ENCODE measurements around the gene STEAP2. TPM values are rescaled to one million over a fixed set of nuclear protein-coding genes. Genes with fewer than 3 reads are reported as not detected.

Gene STEAP2
- total and polyA plus RNA-seq, 9 donors = 10.0 to 47.1 (median 26.6) TPM

DNA sequence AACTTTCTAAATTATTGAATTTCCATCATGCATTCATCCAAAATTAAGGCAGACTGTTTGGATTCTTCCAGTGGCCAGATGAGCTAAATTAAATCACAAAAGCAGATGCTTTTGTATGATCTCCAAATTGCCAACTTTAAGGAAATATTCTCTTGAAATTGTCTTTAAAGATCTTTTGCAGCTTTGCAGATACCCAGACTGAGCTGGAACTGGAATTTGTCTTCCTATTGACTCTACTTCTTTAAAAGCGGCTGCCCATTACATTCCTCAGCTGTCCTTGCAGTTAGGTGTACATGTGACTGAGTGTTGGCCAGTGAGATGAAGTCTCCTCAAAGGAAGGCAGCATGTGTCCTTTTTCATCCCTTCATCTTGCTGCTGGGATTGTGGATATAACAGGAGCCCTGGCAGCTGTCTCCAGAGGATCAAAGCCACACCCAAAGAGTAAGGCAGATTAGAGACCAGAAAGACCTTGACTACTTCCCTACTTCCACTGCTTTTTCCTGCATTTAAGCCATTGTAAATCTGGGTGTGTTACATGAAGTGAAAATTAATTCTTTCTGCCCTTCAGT lies 25.3 kb downstream of the STEAP2 start:
- H3K9me3 ChIP-seq = no peaks in the 10 kb centered on the region
- no peak overlapping the region for H3K27ac ChIP-seq
- no peak for TF ChIP-seq EP300 (IDR thresholded peaks at IDR 0.05)
- TF ChIP-seq, protein P1, sequence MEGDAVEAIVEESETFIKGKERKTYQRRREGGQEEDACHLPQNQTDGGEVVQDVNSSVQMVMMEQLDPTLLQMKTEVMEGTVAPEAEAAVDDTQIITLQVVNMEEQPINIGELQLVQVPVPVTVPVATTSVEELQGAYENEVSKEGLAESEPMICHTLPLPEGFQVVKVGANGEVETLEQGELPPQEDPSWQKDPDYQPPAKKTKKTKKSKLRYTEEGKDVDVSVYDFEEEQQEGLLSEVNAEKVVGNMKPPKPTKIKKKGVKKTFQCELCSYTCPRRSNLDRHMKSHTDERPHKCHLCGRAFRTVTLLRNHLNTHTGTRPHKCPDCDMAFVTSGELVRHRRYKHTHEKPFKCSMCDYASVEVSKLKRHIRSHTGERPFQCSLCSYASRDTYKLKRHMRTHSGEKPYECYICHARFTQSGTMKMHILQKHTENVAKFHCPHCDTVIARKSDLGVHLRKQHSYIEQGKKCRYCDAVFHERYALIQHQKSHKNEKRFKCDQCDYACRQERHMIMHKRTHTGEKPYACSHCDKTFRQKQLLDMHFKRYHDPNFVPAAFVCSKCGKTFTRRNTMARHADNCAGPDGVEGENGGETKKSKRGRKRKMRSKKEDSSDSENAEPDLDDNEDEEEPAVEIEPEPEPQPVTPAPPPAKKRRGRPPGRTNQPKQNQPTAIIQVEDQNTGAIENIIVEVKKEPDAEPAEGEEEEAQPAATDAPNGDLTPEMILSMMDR (IDR thresholded peaks at IDR 0.05) = no peak
- no peak for TF ChIP-seq POLR2A (IDR thresholded peaks at IDR 0.05)
- WGBS, 3 donors = 88 to 96% (median 90%) methylated on average over 1 of the region's 1 CpG
- H3K4me1 ChIP-seq (ENCODE audit: insufficient read depth) = no peaks in the 10 kb centered on the region
- no peaks in the 10 kb centered on the region for H3K27me3 ChIP-seq
- no peak for DNase-seq
- no peaks in the 10 kb centered on the region for H3K36me3 ChIP-seq
- intact Hi-C loops (cut with DNase I) = no loop called here
- H3K4me3 ChIP-seq = no peak overlapping the region

DNA sequence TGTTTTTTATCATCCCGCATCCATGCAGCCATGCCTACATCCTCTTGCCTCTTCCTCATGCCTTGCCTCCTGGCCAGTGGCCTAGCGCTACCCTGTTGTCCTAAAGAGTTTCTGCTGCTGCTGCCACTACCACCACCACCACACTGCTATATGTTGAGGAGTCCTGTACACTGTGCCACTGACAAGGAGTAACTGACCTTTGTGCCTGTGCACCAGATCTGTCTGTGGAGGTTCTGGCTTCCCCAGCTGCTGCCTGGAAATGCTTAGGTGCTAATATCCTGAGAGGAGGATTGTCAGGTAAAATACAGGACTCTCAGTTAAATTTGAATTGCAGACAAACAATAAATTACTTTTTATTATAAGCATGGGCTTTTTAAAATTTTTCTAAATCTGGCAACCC lies 26.5 kb downstream of the STEAP2 start:
- DNase-seq = no peak
- Histone ChIP-seq H3K4me3 (no peak overlapping the region), H3K9me3 (no peaks in the 10 kb centered on the region), H3K27me3 (no peaks in the 10 kb centered on the region), H3K36me3 (no peaks in the 10 kb centered on the region), H3K4me1 (ENCODE audit: insufficient read depth) (no peaks in the 10 kb centered on the region), H3K27ac (no peak overlapping the region)
- 93 to 97% (median 96%) methylated on average over 2 of the region's 2 CpGs for WGBS, 3 donors
- intact Hi-C loops (cut with DNase I) = no loop called here
- no peak for TF ChIP-seq EP300 (IDR thresholded peaks at IDR 0.05)
- TF ChIP-seq POLR2A (IDR thresholded peaks at IDR 0.05) = no peak
- TF ChIP-seq, protein P1 (IDR thresholded peaks at IDR 0.05) = no peak

DNA sequence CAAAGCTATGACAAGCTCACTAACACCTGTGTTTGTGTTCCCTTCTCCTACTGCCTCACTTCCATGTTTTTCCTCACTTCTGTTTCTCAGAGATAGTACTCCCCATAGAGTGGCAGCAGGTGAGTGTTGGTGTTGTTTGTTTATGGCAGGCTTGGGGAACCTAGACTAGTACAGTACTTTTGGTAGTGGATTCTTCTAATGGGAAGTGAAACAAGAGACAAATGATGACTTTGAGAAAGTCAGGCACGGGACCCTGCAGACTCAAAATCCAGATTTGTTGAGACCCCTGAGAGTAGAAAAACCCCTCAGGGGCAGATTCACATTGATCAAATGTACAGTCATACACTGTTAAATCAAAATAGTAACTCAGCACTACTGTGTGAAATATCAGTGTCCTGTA lies 27.0 kb downstream of the STEAP2 start:
- H3K27ac ChIP-seq = no peak overlapping the region
- no peaks in the 10 kb centered on the region for H3K27me3 ChIP-seq
- no peak overlapping the region for H3K4me3 ChIP-seq
- WGBS, 3 donors = 84 to 100% (median 84%) methylated on average over 1 of the region's 1 CpG
- no peak for DNase-seq
- H3K36me3 ChIP-seq = no peaks in the 10 kb centered on the region
- TF ChIP-seq EP300 (IDR thresholded peaks at IDR 0.05) = no peak
- H3K4me1 ChIP-seq (ENCODE audit: insufficient read depth) = no peaks in the 10 kb centered on the region
- H3K9me3 ChIP-seq = no peaks in the 10 kb centered on the region
- intact Hi-C loops (cut with DNase I) = no loop called here

DNA sequence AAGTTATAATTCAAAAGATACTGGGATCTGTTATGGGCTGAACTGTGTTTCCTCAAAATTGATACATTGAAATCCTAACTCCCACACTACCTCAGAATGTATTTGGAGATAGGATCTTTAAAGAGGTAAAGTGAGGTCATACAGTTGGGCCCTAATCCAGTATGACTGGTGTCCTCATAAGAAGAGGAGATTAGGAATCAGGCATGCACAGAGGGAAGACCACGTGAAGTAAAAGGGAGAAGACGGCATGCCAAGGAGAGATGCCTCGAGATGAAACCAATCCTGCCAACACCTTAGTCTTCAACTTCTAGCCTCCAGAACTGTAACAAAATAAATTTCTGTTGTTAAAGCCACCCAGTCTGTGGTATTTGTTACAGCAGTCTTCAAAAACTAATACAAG lies 27.5 kb downstream of the STEAP2 start:
- Histone ChIP-seq H3K27me3 (no peaks in the 10 kb centered on the region), H3K4me3 (no peak overlapping the region), H3K27ac (no peak overlapping the region), H3K36me3 (no peaks in the 10 kb centered on the region), H3K9me3 (no peaks in the 10 kb centered on the region), H3K4me1 (ENCODE audit: insufficient read depth) (no peaks in the 10 kb centered on the region)
- DNase-seq = no peak
- WGBS, 3 donors = 89 to 92% (median 91%) methylated on average over 3 of the region's 3 CpGs
- intact Hi-C loops (cut with DNase I) = no loop called here
- no peak for TF ChIP-seq POLR2A (IDR thresholded peaks at IDR 0.05)

DNA sequence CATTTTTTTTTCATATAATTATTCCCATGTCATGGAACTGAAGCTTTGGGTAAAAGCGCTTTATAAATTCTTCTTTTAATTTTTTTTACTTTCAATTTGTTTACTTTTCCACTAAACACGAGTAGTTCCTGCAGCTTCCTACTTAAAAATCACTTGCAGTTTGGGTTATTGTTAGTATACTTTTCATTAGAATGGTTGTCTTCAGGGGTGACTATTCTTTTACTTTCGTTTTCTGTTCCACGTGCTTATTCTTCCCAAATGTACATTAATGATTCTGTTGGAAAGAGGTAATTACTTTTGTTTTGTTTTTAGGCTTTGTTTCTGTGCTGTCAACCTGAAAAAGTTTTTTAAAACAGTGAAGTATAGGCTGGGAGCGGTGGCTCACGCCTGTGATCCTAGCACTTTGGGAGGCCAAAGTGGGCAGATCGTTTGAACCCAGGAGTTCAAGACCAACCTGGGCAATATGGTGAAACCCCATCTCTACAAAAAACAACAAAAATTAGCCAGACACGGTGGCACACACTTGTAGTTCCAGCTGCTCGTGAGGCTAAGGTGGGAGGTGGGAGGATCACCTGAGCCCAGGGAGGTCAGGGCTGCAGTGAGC lies 28.2 kb downstream of the STEAP2 start:
- no peak for TF ChIP-seq EP300 (IDR thresholded peaks at IDR 0.05)
- TF ChIP-seq, protein P1 (IDR thresholded peaks at IDR 0.05) = no peak
- no peak for TF ChIP-seq POLR2A (IDR thresholded peaks at IDR 0.05)
- no peak for DNase-seq
- Histone ChIP-seq H3K9me3 (no peaks in the 10 kb centered on the region), H3K27me3 (no peaks in the 10 kb centered on the region), H3K27ac (no peak overlapping the region), H3K36me3 (no peaks in the 10 kb centered on the region), H3K4me1 (ENCODE audit: insufficient read depth) (peaks cover 2% of the 10 kb centered on the region), H3K4me3 (no peak overlapping the region)
- 78 to 82% (median 81%) methylated on average over 9 of the region's 9 CpGs for WGBS, 3 donors
- intact Hi-C loops (cut with DNase I) = no loop called here

Data from ovary (tissue), 9 donors.